ENCODE measurements around the gene WIF1. TPM values are rescaled to one million over a fixed set of nuclear protein-coding genes. Genes with fewer than 3 reads are reported as not detected.

WIF1 gene, protein sequence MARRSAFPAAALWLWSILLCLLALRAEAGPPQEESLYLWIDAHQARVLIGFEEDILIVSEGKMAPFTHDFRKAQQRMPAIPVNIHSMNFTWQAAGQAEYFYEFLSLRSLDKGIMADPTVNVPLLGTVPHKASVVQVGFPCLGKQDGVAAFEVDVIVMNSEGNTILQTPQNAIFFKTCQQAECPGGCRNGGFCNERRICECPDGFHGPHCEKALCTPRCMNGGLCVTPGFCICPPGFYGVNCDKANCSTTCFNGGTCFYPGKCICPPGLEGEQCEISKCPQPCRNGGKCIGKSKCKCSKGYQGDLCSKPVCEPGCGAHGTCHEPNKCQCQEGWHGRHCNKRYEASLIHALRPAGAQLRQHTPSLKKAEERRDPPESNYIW
- polyA plus RNA-seq (ENCODE audit: insufficient read length): 1.8 TPM
- long read RNA-seq, donor 1, partial matches to known transcripts: 0 of 1 reads
- long read RNA-seq, donor 1, other reads (novel, unspliced or antisense): 0 of 1 reads
- long read RNA-seq, donor 2: 0 reads
- long read RNA-seq, donor 3: 0 reads
- long read RNA-seq, donor 4: 0 reads
- long read RNA-seq, donor 5, partial matches to known transcripts: 0 of 1 reads
- long read RNA-seq, donor 5, other reads (novel, unspliced or antisense): 0 of 1 reads
- long read RNA-seq, donor 6: 0 reads
- long read RNA-seq, donor 7: 0 reads
- long read RNA-seq, donor 8: 0 reads

GRCh38 chr12:65121049-65121955 is at the start of gene WIF1:
TSS of gene WIF1 (minus strand) at chr12:65121305. CDS start at chr12:65121191, 114 bp downstream.
- DNase-seq: peak; percentile 18

DNA sequence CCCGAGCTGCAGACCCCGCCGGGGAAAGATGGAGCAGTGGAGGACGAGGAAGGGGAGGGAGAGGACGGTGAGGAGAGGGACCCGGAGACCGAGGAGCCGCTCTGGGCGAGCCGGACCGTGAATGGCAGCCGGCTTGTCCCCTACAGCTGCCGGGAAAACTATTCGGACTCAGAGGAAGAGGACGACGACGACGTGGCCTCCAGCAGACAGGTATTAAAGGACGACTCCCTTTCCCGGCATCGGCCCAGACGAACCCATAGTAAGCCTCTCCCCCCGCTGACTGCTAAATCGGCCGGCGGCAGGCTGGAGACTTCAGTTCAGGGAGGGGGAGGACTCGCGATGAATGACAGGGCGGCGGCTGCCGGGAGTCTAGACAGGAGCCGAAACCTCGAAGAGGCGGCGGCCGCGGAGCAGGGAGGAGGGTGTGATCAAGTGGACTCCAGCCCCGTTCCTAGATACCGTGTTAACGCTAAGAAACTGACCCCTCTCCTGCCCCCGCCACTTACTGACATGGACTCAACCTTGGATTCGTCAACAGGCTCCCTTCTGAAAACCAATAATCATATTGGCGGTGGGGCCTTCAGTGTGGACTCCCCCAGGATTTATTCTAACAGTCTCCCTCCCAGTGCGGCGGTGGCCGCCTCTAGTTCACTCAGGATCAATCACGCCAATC is 49.2 kb upstream of the WIF1 start:
- DNase-seq: peak; percentile 48

- peak; percentile 94 for DNase-seq
These were observed 48.5 kb upstream of the WIF1 start, which contains the start of gene LEMD3 for GRCh38 chr12:65169320-65170208. TSS of gene LEMD3 (plus strand) at chr12:65169583. CDS start at chr12:65169597, 14 bp downstream.

GRCh38 chr12:65168681-65169319 is 47.7 kb upstream of the WIF1 start:
- no peak for DNase-seq

GRCh38 chr12:65164774-65165173 is 43.7 kb upstream of the WIF1 start:
- no peak for DNase-seq

GRCh38 chr12:65164244-65164643 is 43.1 kb upstream of the WIF1 start:
- DNase-seq: no peak

GRCh38 chr12:65162609-65163008 is 41.5 kb upstream of the WIF1 start:
- DNase-seq: no peak

- no peak for DNase-seq
These were observed 36.0 kb upstream of the WIF1 start for GRCh38 chr12:65157091-65157490.

GRCh38 chr12:65156366-65156841 is 35.3 kb upstream of the WIF1 start:
- no peak for DNase-seq

GRCh38 chr12:65155784-65156183 is 34.7 kb upstream of the WIF1 start:
- DNase-seq: no peak

DNA sequence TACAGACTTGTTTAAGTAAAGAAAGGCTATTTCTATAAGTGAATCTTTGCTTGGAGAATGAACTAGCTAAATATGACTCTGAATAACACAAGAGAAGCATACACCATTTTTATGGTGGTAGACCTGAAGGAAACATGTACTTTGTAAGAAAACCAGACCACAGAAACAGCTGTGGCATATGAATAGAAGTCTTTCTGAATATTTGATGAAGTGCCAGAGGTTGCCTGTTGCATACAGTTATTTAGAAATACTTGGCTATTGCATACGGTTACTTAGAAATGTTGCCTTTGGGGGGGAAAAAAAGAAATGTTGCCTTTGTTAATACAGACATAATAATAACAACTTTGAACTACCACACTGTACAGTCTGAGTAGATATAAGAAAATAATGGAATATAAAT is 31.5 kb upstream of the WIF1 start:
- DNase-seq: no peak

- DNase-seq: no peak
These were observed 30.9 kb upstream of the WIF1 start for GRCh38 chr12:65152012-65152411.

- no peak for DNase-seq
These were observed 26.3 kb upstream of the WIF1 start for GRCh38 chr12:65147312-65147905.

- DNase-seq: no peak
These were observed 19.6 kb upstream of the WIF1 start for GRCh38 chr12:65140738-65141137.

DNA sequence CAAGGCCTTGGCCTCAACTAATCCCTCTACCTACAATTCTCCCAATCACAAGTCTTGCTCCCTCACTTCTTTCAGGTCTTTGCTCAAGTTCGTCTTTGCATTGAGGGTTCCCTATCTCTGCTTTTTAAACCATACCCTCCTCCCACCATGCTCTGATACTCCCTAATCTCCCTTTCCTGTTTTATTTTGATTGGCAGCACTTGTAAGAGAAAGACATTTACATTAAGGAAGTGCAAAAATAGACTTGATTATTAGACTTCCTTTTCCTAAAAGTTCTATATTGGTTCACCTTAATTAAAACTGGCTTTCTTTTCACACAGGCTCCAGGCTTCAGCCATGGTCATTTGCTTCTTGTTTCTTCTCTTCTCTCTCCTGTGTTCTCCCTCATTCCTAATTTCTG is 18.3 kb upstream of the WIF1 start:
- no peak for DNase-seq

- no peak for DNase-seq
These were observed 12.8 kb upstream of the WIF1 start for GRCh38 chr12:65133879-65134278.

DNA sequence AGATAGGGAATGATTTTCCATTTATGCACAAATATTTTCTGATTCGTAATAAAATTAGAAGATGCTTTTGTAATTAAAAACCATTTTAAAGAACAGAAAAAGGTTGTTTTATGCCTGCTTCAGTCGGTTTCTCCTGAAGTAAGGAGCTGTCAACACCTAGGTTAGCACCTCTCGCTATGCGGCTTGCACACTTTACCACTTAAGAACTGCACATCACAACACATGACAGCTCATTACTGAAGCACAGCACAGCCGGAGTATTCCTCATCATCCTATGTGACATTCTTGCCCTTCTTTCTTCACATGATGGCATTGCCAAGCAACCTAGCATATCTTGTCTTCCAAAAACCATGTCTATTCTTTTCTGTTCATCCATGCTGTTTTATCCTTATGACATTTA is 5.4 kb upstream of the WIF1 start:
- DNase-seq: no peak

- no peak for DNase-seq
These were observed 4.9 kb upstream of the WIF1 start for GRCh38 chr12:65125975-65126374.

DNA sequence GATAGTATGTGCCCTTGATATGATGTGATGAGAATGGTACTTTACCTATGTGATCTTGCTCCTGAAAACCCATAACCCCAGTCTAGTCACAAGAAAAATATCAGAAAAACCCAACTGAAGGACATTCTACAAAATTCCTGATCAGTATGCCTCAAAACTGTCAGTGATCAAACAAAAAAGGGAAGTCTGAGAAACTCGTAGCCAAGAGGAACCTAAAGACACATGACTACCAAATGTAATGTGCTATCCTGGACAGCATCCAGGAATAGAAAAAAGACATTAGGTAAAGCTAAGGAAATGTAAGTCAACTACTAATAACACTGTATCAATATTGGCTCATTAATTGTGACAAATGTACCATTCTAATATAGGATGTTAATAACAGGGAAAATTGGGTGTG is 4.1 kb upstream of the WIF1 start:
- DNase-seq: no peak
